Fibroblast of the conjunctiva (primary cell): ENCODE data around the gene KRTAP5-6.
A peak's percentile ranks its signal among the peaks of the same experiment; 100 is the strongest.

Experiments used
- DNase-seq: peaks from one replicate; pipeline ENCODE4 v3.0.0-alpha.2; 2010; ENCODE audit warnings: low read depth

Gene KRTAP5-6

GRCh38 chr11:1696608-1697570, at the start of gene KRTAP5-6:
Gene KRTAP5-6 (plus strand): TSS chr11:1697195. CDS start chr11:1697246, 51 bp downstream.
- DNase-seq, result no peak

- DNase-seq, result no peak
Observed at GRCh38 chr11:1647901-1648652, 48.9 kb upstream of the KRTAP5-6 start.

GRCh38 chr11:1648653-1649420, 48.2 kb upstream of the KRTAP5-6 start:
- no peak for DNase-seq

- no peak for DNase-seq
Observed at GRCh38 chr11:1650034-1650917, 46.7 kb upstream of the KRTAP5-6 start.

GRCh38 chr11:1650918-1651262, 46.1 kb upstream of the KRTAP5-6 start:
- DNase-seq, result no peak

- DNase-seq, result no peak
Observed at GRCh38 chr11:1651411-1651980, 45.5 kb upstream of the KRTAP5-6 start.

GRCh38 chr11:1652026-1652425, 45.0 kb upstream of the KRTAP5-6 start:
- no peak for DNase-seq

GRCh38 chr11:1652442-1652770, 44.6 kb upstream of the KRTAP5-6 start:
- no peak for DNase-seq

- peak; percentile 12 for DNase-seq
Observed at GRCh38 chr11:1652771-1653540, 44.0 kb upstream of the KRTAP5-6 start.

- DNase-seq, result no peak
Observed at GRCh38 chr11:1653541-1654387, 43.2 kb upstream of the KRTAP5-6 start.

GRCh38 chr11:1654388-1655167, 42.4 kb upstream of the KRTAP5-6 start:
- DNase-seq, result no peak

- no peak for DNase-seq
Observed at GRCh38 chr11:1655168-1656060, 41.6 kb upstream of the KRTAP5-6 start.

GRCh38 chr11:1656061-1656441, 40.9 kb upstream of the KRTAP5-6 start:
- DNase-seq, result no peak

GRCh38 chr11:1656670-1657069, 40.3 kb upstream of the KRTAP5-6 start:
- no peak for DNase-seq

GRCh38 chr11:1659506-1659905, 37.5 kb upstream of the KRTAP5-6 start:
- DNase-seq, result no peak

- DNase-seq, result no peak
Observed at GRCh38 chr11:1660111-1660867, 36.7 kb upstream of the KRTAP5-6 start.
